Upper lobe of left lung (tissue), 6 donors: ENCODE results near the gene SIN3A. TPM values are rescaled to one million over a fixed set of nuclear protein-coding genes. Genes with fewer than 3 reads are reported as not detected.

Experiments
- ATAC-seq, 2 donors: fragments of 200-7000 bp; cut with Tn5 transposase; one replicate each; pipeline ENCODE4 v1.9.1; 2022; ENCODE audit warnings: mild to moderate bottlenecking in 2 of 2, moderate library complexity in 2 of 2; ENCODE audit not compliant: low FRiP score in 2 of 2
- DNase-seq, 2 donors: peaks; one replicate each; pipeline ENCODE4 v3.0.0-alpha.2; 2019 to 2020
- H3K27ac ChIP-seq, 4 donors: fragments of 200-600 bp; sonication (generic); one replicate each; pipeline ENCODE4 v1.5.1; 2016 to 2019
- H3K27me3 ChIP-seq, 4 donors: fragments of 200-600 bp; sonication (generic); one replicate each; pipeline ENCODE4 v1.5.1; 2017 to 2019
- H3K36me3 ChIP-seq, 4 donors: fragments of 200-600 bp; sonication (generic); one replicate each; pipeline ENCODE4 v1.5.1; 2016 to 2019
- H3K4me1 ChIP-seq, 4 donors: fragments of 200-600 bp; sonication (generic); one replicate each; pipeline ENCODE4 v1.5.1; 2018 to 2019
- H3K4me3 ChIP-seq, 4 donors: fragments of 200-600 bp; sonication (generic); one replicate each; pipeline ENCODE4 v1.5.1; 2017 to 2019; ENCODE audit warnings: mild to moderate bottlenecking in 2 of 4, moderate library complexity in 1 of 4
- H3K9me3 ChIP-seq, 4 donors: fragments of 200-600 bp; sonication (generic); one replicate each; pipeline ENCODE4 v1.5.1; 2018 to 2019
- EP300 ChIP-seq, 4 donors: sonication (generic); formaldehyde crosslinking; IDR thresholded peaks; one replicate each; pipeline ENCODE4 v1.5.1; 2017; ENCODE audit warnings: antibody characterized with exemption in 4 of 4, control low read depth in 2 of 4
- POLR2A ChIP-seq, 4 donors: fragments of 450-650 bp; IDR thresholded peaks; one replicate each; pipeline ENCODE4 v1.5.1; 2016 to 2017; ENCODE audit warnings: antibody characterized with exemption in 4 of 4, mild to moderate bottlenecking in 2 of 4
- POLR2AphosphoS5 ChIP-seq, 2 donors: sonication (generic); formaldehyde crosslinking; IDR thresholded peaks; one replicate each; pipeline ENCODE4 v1.5.1; 2017; ENCODE audit warnings: antibody characterized with exemption in 2 of 2
- WGBS, 2 donors: methylation state at CpG; one replicate each; pipeline ENCODE4 v1.1.5; 2017 to 2018; 5-methylcytosine and 5-hydroxymethylcytosine counted together
- total RNA-seq, 6 donors: library from RNA; depleted of rRNA in 4 of 6; stranded (reverse); fragments of >200 nt in 4 of 6; gene quantifications; one replicate each; pipeline versions ENCODE4 v1.1.0 to v1.2.1, GENCODE V29; 2016 to 2021
- TF ChIP-seq, protein P1 (sequence below), 6 experiments: fragments of 450-650 bp in 4 of 6; fragments of 200-600 bp in 2 of 6; sonication (generic) in 2 of 6; IDR thresholded peaks; one replicate each; pipeline ENCODE4 v1.5.1; 2016 to 2019; ENCODE audit warnings: antibody characterized with exemption in 6 of 6
- donor health status: DM: no; HTN: no; CAD: no; lungs with moderate emphysema.
- donor health status: DM: no; HTN: yes; CAD: no; lungs with severe emphysema.

Gene SIN3A
- total RNA-seq, 6 donors from 2014 or later: 28.0 to 105 (median 56.6) TPM

DNA sequence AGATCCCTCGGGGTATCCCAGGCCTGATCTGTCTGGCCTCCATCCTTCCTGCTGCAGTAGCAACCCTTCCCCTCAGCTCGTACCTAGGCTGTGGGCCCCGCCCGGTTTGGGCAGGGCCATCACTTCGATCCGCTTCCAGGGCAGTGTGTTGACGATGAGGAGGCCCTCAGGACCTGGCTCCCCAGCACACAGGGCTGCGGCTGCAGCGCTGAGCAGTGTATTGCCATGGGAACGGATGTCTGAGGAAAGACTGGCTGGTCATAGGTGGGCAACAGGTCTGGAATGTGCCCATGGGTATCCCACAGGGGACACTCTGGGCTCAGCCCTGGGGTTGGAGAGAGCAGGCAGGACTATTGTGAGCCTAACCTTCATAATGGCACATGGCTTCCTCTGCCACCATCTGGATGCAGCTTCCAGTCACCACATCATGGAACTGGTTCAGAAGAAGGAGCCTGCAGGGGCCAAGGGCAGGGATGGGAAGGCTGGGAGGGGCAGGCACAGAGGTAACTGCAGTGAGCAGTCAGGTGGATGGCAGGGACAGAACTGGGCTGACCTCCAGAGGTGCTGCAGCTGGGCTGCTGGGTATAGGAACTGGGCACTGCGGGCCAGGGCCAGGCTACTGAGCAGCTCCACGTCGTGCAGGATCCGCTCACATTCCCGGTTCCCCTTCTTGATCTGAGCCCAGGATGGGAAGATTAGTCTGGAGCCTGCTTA is 91.8 kb downstream of the SIN3A start:
- 90 to 92% methylated on average over 5 to 14 of the region's 15 CpGs for WGBS, 2 donors
- no peaks in the 10 kb centered on the region for H3K9me3 ChIP-seq
- DNase-seq (no peak), ATAC-seq (no peak)
- H3K36me3 ChIP-seq: peaks cover 2 to 99% (median 88%) of the 10 kb centered on the region in 4 donors
- TF ChIP-seq, protein P1, sequence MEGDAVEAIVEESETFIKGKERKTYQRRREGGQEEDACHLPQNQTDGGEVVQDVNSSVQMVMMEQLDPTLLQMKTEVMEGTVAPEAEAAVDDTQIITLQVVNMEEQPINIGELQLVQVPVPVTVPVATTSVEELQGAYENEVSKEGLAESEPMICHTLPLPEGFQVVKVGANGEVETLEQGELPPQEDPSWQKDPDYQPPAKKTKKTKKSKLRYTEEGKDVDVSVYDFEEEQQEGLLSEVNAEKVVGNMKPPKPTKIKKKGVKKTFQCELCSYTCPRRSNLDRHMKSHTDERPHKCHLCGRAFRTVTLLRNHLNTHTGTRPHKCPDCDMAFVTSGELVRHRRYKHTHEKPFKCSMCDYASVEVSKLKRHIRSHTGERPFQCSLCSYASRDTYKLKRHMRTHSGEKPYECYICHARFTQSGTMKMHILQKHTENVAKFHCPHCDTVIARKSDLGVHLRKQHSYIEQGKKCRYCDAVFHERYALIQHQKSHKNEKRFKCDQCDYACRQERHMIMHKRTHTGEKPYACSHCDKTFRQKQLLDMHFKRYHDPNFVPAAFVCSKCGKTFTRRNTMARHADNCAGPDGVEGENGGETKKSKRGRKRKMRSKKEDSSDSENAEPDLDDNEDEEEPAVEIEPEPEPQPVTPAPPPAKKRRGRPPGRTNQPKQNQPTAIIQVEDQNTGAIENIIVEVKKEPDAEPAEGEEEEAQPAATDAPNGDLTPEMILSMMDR (IDR thresholded peaks at IDR 0.05): no peak
- no peak for TF ChIP-seq EP300 (IDR thresholded peaks at IDR 0.05)
- no peak for TF ChIP-seq POLR2A (IDR thresholded peaks at IDR 0.05)
- no peak for TF ChIP-seq POLR2AphosphoS5 (IDR thresholded peaks at IDR 0.05)
- H3K27ac ChIP-seq: no peak overlapping the region
- no peak overlapping the region for H3K4me3 ChIP-seq
- H3K4me1 ChIP-seq: no peaks in the 10 kb centered on the region
- H3K27me3 ChIP-seq: no peaks in the 10 kb centered on the region

DNA sequence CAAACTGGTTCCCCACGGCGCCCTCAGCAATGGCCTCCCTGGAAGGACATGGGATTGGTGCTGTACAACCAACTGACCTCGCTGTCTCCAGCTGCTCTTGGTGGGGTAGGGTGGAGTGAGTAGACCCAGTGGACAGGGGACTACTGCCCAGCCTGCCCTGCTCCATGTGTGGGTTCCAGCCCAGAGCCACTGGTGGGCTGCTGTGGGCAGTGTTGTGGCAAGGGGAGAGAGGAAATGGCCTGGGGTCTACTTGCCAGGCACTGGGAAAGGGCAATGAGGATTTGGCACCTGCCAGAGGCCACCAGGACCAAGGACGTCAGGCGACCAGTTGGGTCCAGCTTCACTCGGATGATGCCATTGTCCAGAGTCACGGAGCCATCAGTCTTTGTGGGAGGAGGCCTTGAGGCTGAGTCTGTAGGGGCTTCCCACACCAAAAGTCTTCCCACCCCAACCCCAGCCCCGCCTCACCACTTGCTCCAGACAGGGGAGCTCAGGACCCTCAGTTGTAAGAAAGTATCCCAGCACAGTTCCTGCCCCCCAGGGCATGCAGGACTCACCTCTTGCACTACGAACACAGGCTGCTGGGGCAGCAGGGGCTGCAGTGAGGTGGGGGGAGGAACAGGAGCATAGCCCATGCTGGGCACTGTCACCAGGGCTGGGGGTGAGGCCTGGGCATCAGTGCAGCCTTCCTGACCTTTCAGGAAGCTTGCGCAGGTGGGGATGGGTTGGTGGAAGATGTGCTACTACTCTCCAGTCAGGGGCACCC is 92.5 kb downstream of the SIN3A start:
- 91 to 95% methylated on average over 7 to 10 of the region's 10 CpGs for WGBS, 2 donors
- peaks cover 2 to 99% (median 84%) of the 10 kb centered on the region in 4 donors for H3K36me3 ChIP-seq
- H3K4me3 ChIP-seq: no peak overlapping the region
- ATAC-seq (no peak), DNase-seq (no peak)
- H3K9me3 ChIP-seq: no peaks in the 10 kb centered on the region
- H3K27ac ChIP-seq: no peak overlapping the region
- TF ChIP-seq POLR2A (IDR thresholded peaks at IDR 0.05) (no peak), POLR2AphosphoS5 (IDR thresholded peaks at IDR 0.05) (no peak), EP300 (IDR thresholded peaks at IDR 0.05) (no peak)
- TF ChIP-seq, protein P1 (IDR thresholded peaks at IDR 0.05): no peak
- no peaks in the 10 kb centered on the region for H3K27me3 ChIP-seq
- no peaks in the 10 kb centered on the region for H3K4me1 ChIP-seq

DNA sequence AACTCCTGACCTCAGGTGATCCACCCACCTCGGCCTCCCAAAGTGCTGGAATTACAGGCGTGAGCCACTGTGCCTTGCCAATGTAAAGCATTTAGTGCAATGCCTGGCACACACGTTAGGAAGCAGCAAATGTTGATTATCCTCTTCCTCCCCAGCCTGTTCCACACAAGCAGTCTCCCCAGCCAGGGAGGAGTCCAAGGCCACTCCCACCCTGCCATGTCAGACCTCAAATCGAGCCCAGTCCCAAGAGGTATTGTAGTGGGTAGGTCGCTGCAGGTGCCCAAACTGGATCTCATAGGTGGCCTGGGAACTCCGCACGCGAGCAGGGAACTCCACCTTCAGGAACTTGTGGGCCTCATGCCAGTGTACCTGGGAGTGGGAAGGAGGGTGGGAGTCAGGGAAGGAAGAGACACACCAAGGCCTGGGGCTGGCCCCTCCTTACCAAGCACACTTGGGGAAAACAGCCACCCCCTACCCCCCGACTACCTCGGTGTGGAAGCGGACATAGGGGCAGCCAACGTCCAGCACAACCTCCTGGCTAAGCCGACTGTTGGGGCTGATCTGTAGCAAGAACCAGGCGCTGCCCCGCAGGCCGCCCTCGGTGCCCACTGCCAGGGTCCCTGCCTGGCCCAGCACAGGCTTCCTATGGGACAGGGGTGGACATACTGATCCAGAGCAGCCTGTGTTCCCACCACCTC is 93.4 kb downstream of the SIN3A start:
- no peaks in the 10 kb centered on the region for H3K27me3 ChIP-seq
- H3K4me3 ChIP-seq: no peak overlapping the region
- H3K36me3 ChIP-seq: peaks cover 2 to 94% (median 79%) of the 10 kb centered on the region in 4 donors
- no peak for TF ChIP-seq POLR2A (IDR thresholded peaks at IDR 0.05)
- no peak for TF ChIP-seq EP300 (IDR thresholded peaks at IDR 0.05)
- no peak for TF ChIP-seq POLR2AphosphoS5 (IDR thresholded peaks at IDR 0.05)
- TF ChIP-seq, protein P1 (IDR thresholded peaks at IDR 0.05): no peak
- ATAC-seq (no peak), DNase-seq (no peak)
- WGBS, 2 donors: 90 to 95% methylated on average over 7 to 17 of the region's 17 CpGs
- no peaks in the 10 kb centered on the region for H3K9me3 ChIP-seq
- H3K27ac ChIP-seq: no peak overlapping the region
- H3K4me1 ChIP-seq: no peaks in the 10 kb centered on the region

DNA sequence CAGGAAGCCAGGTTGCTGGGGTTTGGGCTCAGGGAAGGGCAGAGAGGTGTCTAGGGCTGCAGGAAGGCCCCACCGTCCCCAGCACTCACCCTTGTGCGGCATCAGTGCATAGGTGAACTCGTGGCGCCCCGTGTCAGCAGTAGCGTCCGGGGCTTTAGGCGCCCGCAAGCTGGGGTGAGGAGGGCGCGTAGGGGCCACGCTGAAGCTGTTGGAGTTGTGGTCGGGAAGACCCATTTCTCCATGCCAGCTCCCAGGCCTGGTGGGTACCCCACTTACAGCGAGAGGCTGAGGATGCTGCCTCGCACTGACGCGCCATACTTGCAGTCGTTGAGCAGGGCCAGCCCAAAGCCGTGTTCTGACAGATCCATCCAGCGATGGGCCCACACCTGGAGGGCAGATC is 95.0 kb downstream of the SIN3A start:
- H3K4me1 ChIP-seq: no peaks in the 10 kb centered on the region
- no peak overlapping the region for H3K27ac ChIP-seq
- no peak overlapping the region for H3K4me3 ChIP-seq
- 95% methylated on average over 18 of the region's 20 CpGs; no CpG with 5 or more reads in 1 of the 2 donors for WGBS, 2 donors
- no peaks in the 10 kb centered on the region for H3K9me3 ChIP-seq
- H3K27me3 ChIP-seq: no peaks in the 10 kb centered on the region
- H3K36me3 ChIP-seq: peaks cover 2 to 78% (median 65%) of the 10 kb centered on the region in 4 donors
- no peak for ATAC-seq
- no peak for DNase-seq
- TF ChIP-seq POLR2AphosphoS5 (IDR thresholded peaks at IDR 0.05) (no peak), POLR2A (IDR thresholded peaks at IDR 0.05) (no peak), EP300 (IDR thresholded peaks at IDR 0.05) (no peak)
- TF ChIP-seq, protein P1 (IDR thresholded peaks at IDR 0.05): no peak
